GM19238 (cell line): ENCODE measurements around the gene HDAC4.

Experiments
- DNase-seq: peaks from one replicate; pipeline ENCODE4 v3.0.0; 2011; ENCODE audit warnings: low spot score; ENCODE audit not compliant: insufficient read length

HDAC4 gene

DNA sequence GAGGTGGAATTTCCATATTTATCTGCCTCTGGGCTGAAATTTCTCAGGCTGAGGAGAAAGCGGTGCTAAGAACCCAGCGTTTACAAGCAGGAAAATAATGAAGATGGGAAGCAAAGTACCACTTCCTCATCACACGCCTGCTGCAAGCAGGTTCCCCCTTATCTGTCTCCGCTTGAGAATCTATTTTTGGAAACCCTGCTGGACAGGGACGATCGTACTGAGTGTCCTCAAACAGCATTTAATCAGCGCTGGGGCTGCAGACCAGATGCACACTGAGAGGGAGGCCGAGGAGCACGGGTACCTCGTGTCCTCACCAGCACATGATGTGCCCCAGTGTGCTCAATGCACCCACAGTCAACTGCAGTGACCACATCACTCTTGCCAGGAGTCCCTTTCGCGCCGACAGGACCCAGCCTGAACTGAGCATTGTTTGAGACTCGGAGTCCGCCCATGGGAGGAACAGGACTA lies 160.4 kb downstream of the HDAC4 start:
- DNase-seq, result no peak

DNA sequence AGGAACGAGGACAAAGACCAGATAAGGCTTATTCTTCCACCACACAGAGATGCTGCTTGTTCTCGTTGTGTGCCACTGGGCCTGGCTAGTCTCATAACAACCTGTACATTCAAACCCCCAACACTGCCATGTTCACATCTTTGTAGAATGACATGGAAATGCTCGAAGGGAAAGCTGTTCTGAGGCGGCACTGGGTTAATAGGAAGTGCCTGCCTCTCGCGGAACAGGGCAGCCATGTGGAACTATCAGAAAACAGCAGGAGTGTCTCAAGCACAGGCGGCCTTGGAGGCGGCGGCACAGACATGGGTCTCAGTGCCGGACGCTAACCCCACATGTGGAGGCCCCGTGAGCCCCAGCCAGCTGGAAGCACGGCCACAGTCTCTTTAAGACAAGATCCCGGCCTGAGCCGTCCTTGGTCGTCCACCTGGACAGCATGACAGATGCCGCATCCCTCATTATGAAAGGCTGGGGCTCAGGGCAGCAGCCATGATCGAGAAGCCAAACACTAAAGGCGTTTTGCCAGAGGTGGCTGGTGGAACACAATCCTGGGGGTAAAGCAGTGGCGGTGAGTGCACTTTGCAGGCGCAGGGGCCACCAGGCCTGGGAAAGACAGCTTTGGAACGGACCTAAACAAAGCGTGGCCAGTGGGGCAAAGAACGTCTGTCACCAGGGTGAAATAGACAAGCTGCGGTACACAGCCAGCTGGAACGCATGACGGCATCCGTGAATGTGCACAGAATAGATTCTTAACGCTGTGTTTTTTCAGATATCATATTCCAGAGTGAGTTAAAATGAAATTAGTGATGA lies 161.0 kb downstream of the HDAC4 start:
- no peak for DNase-seq

DNA sequence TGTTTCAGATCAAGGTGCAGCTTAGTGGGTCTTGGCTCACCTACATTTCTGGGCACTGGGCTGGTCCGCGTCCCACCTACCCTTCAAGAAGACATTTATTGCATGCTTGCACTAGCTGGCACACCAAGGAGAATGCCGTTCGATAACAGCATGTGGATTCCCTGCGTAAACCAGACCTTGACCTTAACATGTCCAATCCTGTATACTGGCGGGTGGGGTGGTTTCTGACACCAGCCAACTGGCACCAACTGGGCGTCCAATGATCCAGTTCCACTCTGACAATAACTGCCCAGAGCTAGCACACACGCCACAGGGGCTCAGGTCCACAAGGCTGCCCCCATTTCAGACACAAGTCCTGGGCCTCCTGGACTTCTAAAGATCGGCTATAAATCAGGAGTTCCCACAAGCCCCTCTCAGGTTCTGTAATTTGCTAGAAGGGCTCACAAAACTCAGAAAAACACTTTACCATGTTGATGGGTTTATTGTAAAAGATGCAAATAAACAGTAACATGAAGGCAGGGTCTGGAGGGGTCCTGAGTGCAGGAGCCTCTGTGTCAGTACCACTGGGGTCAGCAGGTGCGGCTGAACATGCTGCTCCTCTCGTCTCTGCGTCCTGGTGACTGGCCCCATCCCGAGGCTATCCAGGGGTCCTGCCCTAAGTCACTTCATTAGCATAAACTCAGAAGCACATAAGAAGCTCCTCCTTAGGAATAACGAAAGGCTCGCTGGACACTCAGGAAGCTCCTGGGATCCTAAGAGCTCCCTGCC lies 161.8 kb downstream of the HDAC4 start:
- DNase-seq, result no peak

DNA sequence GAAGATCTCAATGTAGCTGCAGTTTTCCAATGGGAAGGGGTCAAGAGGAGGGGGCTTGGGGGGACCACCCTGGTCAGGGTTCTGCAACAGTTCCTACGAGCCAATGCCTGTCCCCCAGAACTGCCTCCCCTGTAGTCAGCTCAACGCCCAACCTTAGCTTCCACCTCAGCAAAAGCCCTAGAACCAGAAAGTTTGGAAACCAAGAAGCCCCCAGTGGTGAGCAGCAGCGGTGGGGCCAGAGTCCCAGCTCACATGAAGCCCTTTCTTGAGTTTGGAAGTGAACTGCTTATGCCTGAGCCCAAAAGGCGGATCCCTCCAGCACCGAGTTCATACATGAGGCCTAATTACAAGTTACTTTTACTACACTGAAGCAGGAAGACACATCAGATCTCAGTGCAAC lies 162.4 kb downstream of the HDAC4 start:
- no peak for DNase-seq

DNA sequence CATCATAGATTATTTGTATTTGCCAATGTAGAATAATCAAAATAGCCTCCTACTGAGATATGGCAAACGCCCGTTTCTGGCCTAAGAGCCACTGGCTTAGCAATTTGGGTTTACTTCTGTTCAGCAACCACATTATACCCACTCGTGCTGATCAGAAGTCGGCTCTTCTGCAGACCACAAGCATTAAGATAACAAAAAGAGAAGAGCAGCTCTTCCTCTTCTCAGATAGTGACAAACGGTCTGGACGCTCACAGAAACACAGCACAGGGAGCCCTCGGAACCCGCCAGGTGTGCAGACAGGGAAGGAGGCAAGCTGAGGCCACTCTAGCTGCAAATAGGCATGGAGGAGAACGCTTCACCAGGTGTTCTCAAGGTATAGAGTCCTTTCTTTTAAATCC lies 164.0 kb downstream of the HDAC4 start:
- no peak for DNase-seq

DNA sequence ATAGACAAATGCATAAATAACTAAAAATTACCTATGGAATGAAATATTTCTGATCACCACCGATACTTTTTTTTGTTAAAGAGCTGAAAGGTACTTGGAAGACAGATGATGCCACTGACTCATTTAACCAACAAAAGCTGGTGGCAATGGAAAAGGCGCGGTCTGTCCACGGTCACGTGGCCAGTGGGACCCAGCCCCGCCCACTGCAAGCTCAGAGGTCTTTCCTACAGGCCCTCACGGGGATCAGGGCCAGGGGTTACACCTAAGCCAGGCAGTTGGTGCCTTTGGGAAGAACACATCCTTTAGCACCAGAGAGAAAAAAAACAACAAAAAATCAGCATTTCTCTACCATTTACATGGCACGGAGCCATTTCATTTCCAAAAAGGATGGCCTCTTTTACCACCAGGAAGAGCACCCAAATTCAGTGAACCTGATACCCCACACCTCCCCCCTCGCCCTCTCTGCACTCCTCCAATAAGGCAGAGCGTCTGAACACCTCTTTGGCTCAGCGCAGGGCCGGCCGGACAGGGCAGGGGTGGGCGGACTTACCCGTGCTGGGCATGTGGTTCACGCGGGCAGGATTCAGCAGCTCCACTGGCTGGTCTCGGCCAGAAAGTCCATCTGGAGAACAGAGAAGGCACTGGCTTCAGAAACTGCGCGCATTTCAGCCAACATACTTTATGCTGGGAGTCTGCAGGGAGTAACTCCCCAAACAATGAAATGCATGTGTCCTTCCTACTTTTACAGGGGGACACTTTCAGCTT lies 164.6 kb downstream of the HDAC4 start:
- DNase-seq, result no peak

DNA sequence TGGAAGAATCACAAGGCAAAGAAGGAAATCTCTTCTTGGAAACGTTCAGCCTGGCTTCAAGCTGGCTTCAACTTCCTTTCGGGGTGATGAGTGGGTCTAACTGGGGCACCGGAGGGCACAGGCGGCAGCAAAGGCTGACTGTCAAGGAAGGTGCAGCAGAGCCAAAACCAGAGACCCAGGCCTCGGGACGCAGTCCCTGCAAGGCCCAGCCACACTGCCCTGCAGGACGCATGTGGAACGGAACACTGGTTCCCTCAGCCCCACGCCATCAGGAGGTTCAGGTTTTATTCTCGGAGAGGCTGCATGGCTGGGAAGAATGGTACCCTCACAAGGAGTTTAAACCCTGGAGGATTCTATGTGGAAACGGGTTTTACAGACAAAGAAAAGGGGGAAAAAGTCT lies 165.5 kb downstream of the HDAC4 start:
- DNase-seq, result no peak

DNA sequence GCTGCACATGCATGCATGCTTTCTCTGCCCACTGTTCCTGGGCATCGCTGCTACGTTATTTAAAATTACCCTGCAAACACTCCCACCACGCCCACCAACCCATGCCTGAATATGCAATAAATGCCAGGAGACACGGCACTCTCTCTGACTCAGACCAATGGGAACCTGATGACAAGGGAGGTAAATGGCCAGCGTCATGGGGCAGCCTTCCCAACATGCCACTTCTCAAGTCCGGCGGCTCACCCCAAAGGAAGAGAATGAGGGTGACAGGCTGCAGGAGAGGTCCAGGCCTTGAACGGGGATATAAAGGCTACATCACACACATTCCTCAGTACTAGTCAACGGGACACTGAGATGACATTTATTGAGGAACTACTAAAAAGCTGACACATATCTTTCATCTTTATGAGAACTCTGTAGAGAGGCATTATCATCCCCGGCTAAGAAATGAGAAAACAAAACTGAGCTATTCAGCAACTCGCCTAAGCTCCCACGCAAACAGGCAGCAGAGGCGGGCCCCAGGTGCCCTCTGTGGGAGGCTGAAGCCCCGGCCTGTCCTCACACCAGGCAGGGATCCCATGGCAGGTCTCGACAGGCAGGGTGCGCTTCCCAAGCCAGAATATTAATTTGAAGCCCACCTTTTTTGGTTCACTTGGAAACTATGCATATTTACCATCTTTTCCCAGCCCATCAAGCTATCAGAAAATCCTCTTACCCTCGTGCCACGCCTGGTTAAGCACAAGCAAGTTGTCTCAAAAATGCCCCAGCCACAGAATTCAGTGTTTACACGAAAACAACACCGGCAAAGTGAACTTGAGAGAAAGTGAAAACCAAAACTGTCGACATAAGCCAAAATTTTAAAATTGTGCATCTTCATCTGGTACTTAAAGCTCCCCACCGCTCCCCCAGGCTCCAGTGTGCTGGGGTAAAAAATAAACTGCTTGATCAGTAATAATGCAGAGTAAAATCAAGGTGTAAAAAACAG lies 166.3 kb downstream of the HDAC4 start:
- no peak for DNase-seq

DNA sequence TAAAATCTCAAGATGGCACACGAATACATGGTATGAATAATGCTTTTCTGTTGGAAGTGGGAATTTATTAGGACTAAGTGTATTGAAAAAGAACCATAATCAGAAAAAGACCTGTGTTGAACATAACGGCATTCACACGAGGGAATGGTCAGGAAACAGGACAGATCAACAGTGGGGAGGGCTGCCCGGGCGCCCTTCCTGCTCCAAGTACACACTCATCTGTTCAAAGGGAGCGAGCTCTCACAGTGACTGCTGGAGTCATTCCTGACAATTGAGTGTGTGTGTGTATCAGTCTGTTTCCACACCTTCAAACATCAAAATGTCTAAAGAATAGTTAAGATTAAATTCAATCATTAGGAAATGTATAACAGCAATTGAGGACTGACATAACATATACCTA lies 167.2 kb downstream of the HDAC4 start:
- no peak for DNase-seq

DNA sequence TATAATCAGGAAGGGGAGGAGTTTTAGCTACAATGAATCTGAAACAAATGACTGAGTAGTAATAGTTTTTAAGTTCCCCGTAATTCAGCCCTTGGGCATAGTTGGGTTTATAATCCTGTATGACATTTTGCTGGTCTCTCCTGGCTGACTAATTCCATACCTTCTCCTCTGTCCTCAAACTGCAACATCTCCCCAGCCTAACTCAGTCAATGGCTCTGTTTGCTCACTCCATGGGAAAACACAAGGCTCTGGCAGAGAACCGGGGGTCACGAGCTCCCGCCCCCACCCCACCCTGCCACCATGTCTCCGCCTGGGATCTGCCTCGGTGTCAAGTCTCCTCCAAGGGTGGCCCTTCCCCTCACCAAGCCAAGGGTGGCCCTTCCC lies 168.6 kb downstream of the HDAC4 start:
- DNase-seq, result no peak

DNA sequence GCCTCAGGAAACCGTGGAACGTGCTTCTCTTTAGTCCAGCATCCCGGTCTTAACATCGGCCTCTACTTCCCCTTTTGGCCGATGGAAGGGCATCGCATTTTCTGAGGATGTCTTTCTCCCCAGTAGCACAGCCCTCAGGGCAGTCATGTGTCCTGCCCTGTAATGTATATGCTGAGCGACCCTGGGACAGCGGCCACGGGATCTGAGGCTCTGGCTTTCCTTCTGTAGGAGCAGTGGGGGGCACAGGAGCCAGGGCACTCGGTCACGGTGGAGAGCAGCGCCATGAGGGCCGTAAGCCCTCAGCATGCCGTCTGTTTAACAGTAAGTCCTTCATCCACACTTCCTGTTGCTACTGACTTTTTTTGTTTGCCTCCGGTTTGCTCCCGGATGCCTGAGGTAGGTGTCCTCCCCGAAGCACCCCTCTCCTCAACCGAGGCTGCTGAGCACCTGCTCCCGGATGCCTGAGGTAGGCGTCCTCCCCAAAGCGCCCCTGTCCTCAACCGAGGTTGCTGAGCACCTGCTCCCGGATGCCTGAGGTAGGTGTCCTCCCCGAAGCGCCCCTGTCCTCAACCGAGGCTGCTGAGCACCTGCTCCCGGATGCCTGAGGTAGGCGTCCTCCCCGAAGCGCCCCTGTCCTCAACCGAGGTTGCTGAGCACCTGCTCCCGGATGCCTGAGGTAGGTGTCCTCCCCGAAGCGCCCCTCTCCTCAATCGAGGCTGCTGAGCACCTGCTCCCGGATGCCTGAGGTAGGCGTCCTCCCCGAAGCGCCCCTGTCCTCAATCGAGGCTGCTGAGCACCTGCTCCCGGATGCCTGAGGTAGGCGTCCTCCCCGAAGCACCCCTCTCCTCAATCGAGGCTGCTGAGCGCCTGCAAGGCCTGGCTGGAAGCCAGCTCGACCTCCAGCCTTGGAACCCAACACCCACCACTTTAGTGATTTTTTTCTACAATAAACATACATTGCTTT lies 169.3 kb downstream of the HDAC4 start:
- no peak for DNase-seq

DNA sequence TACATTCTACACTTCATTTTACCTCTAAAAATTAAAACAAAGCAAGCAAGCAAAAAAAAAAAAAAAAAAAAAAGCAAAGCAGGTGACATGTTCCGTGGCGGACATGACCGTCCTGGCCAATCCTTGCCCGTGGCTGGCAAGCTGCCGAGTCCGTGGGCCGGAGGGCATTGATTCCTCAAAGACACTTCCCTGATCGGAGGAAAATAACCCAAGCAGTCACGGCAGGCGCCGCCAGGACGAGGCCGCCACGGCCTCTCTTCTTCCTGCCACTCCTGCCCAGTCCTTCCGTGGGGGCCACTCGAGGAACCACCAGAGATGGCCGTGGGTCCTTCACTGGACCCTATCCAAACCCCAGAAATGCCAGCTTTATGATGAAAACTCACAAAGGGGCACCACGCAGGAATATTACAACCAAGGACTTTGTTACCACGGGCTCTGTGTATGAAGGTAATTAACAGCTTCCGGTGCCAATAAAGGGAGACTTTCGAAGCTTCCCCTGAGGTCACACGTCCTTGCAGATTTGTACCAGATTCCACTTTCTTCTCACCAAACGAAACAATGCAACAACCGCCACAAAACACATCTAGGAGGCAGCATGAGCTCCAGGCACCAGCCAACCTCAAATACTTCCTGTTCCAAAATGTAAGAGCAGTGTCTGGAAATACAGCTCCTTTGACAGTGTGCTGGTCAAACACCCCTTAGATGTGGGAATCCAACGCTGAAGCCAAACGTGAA lies 170.3 kb downstream of the HDAC4 start:
- DNase-seq, result no peak

DNA sequence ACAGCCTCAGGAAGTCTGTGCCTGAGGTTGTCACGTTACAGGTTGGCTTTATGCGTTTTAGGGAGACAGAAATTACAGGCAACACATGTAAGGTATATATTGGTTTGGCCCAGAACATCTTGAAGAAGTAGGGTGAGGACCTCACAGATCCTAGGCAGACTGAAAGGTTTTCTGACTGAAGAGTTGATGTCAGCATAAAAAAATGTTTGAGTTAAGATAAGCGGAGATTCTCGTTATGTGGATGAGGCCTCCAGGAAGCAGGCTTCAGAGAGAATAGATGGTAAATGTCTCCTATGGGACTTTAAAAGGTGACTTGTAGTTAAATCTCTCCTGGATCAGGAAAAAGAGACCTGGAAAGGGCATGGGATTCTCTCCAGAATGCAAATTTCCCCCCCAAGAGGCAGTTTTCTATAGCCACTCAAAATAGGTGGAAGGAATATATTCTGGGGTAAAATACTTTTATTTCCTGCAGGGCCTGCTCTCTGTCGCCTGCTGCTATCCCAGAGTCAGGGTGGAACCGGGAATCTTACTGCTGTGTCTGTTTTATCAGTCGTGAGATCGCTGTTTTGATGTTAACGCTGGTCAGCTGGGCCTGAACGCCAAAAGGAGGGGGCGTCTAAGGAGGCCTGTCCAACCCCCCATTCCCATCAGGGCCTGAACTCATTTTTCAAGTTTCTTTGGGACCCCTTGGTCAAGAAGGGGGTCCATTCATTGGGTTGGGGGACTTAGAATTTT lies 171.1 kb downstream of the HDAC4 start:
- no peak for DNase-seq

DNA sequence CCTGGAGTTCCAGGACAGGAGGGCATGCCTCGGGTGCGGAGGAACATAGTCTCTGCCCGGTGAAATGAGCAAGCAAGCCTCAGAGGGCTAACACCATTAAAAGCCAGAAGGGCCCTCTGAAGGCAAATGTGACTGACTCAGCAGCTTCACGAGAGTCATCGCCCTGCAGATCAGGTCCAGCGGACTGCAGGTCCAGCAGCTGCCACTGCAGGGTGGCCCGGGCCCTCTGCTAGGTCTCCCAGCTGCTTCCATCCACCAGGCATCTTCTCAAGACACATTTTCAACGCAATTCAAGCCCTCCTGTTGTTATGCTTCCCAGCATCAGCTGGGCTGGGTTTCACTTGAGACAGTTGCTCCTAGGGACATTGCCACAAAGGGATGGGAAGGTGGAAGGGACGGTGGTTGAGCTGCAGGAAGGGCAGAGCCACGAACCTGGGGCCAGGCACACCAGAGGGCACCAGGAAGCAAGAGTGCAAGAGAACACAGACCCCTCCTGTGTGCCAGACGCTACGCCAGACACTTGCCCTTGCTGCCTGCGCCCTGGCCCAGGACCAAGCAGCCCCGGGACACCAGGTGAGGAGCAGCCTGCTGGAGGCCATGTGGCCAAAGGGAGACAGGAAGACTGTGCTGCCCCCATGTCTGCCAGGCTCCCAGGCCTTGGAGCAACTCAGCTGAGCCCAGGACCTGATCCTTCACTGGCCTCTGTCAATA lies 173.0 kb downstream of the HDAC4 start:
- DNase-seq, result no peak

DNA sequence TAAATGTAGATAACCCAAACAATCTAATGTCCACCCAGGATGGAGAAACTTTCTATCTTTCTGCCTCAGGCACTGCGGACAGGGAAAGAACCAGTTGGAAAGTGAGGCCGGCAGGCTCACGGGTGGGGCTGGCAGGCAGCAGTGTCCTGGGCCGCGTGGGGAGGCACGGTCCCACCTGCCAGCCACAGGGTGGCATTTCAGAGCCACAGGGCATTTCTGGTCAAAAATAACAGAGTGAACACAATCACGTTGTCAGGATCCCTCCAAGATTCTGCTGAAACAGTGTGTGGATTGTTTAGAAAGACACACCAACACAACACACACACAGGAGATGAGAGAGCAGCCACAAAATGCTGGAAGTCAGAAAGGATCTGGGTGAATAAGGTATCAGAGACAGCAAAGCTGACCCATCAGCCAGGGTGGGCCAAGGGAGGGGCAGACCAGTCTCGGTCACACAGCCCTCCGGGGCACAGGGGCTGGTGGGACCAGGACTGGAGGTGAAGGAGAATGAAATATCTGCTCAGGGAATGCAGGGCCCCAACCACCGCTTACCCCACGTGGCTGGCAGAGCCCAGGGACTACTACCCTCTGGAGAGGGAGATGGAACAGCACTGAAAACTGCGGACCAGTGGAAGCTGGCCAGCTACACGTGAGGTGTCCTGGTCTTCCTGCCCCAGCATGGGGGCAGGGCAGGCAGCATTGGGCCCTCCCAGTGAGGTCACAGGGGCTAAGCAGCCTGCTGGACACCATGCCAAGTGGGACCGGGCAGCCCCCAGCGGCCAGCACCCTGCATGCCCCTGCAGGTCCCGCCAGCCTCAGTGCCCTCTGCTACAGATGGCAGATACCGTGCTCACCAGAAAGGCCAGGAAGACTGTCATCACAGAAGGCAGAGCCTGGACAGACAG lies 173.9 kb downstream of the HDAC4 start:
- no peak for DNase-seq

DNA sequence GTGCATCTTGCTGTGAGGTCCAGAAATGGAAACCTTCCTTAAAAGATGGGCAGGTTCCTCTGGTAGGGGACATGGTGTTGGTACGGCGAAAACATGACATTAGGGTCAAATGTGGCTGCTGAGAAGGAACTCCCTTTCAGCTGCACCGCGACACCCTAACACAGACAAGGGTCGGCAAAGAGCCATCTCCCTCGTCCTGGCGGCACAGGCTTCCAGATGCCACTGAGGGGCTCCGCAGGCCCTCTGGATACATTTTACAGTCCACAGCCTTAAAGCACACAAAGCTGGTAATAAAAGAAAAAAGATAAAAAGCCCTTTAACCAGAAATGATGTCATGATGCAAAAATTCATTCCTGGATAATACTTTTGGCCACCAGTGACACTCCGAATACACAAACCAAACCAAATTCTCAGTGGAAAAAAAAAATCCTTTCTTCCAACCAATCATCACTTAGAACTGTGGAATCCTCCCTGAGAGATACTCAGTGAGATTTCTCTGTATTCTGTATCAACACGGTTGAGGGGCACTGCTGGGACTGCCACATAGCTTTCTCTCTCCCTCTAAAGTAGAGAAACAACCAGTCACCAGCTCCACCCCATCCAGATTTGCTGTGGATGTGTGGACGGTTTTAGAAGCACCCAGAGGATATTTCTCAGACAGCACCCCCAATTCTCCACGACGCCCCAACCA lies 174.8 kb downstream of the HDAC4 start:
- DNase-seq, result no peak
